ENCODE results near the gene DOK6. TPM values are rescaled to one million over a fixed set of nuclear protein-coding genes. Genes with fewer than 3 reads are reported as not detected.

DOK6 gene
- total RNA-seq, 2 experiments from 2014 or later: not detected

DNA sequence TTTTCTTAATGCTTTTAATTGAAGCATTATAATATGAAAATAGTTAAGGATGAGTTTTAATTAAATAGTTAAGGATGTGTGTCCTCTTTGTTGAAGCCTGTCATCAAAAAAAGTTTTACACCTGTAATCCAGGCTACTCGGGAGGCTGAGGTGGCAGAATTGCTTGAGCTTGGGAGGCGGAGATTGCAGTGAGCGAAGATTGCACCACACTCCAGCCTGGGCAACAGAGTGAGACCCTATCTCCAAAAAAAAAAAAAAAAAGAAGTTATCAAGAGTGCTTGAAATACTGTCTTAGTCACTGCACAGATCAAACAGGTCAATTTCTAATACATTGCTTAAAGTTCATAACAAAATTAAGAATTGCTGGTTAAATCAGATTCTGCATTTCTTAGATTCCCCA is 353.4 kb downstream of the DOK6 start:
- CTCF ChIA-PET (ENCODE audit: unreplicated experiment): no interaction called here

DNA sequence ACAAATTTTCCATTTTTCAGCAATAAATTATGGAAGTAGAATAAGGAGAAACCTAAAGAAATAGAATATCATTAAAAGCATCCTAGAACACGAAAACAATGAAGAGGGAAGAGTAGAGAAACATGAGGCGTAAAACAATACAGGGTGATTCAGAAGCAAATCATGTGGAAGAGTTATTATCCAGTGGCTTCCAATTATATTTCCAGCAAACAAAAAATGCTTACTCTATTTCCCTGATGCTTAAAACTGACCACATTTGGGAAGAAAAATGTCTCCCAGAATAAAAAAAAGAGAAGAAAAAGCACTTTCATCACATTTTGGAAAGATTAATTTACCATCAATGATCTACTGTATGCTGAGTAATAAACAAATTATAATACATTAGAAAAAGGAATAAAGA is 354.4 kb downstream of the DOK6 start:
- Histone ChIP-seq H3K27ac (ENCODE audit: low read depth, low read length, poor library complexity, severe bottlenecking) (no peak overlapping the region), H3K9me3 (ENCODE audit: low read length) (no peaks in the 10 kb centered on the region), H2AFZ (ENCODE audit: low read length) (no peak overlapping the region), H3K9me2 (ENCODE audit: insufficient read depth, low read length) (no peaks in the 10 kb centered on the region), H3K79me2 (ENCODE audit: insufficient read depth, low read depth, low read length) (no peaks in the 10 kb centered on the region), H3K4me1 (ENCODE audit: insufficient read depth, low read length, poor library complexity, severe bottlenecking) (no peaks in the 10 kb centered on the region), H4K20me1 (ENCODE audit: insufficient read depth, low read length) (no peaks in the 10 kb centered on the region), H3K4me3 (ENCODE audit: low read depth, low read length, poor library complexity, severe bottlenecking) (no peak overlapping the region), H3K36me3 (ENCODE audit: insufficient read depth, low read length) (no peaks in the 10 kb centered on the region), H3K4me2 (ENCODE audit: low read length) (no peak overlapping the region)
- POLR2A ChIA-PET: no interaction called here
- intact Hi-C loops (cut with micrococcal nuclease; ENCODE audit: unreplicated experiment): no loop called here
- CTCF ChIA-PET (ENCODE audit: unreplicated experiment): no interaction called here
- TF ChIP-seq, protein P1, sequence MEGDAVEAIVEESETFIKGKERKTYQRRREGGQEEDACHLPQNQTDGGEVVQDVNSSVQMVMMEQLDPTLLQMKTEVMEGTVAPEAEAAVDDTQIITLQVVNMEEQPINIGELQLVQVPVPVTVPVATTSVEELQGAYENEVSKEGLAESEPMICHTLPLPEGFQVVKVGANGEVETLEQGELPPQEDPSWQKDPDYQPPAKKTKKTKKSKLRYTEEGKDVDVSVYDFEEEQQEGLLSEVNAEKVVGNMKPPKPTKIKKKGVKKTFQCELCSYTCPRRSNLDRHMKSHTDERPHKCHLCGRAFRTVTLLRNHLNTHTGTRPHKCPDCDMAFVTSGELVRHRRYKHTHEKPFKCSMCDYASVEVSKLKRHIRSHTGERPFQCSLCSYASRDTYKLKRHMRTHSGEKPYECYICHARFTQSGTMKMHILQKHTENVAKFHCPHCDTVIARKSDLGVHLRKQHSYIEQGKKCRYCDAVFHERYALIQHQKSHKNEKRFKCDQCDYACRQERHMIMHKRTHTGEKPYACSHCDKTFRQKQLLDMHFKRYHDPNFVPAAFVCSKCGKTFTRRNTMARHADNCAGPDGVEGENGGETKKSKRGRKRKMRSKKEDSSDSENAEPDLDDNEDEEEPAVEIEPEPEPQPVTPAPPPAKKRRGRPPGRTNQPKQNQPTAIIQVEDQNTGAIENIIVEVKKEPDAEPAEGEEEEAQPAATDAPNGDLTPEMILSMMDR (conservative IDR thresholded peaks at IDR 0.05; ENCODE audit: low read length): no peak
- TF ChIP-seq EZH2phosphoT487 (IDR thresholded peaks at IDR 0.05; ENCODE audit: borderline replicate concordance, low read depth, low read length): no peak
- no TSS peak for BruUV-seq (replicated peaks)
- DNase-seq (ENCODE audit: low spot score): no peak

More for the DNA sequence above, 353.4 kb downstream of the DOK6 start:
- no peak overlapping the region for H3K4me3 ChIP-seq (ENCODE audit: low read depth, low read length, poor library complexity, severe bottlenecking)
- H3K36me3 ChIP-seq (ENCODE audit: insufficient read depth, low read length): no peaks in the 10 kb centered on the region
- H3K27ac ChIP-seq (ENCODE audit: low read depth, low read length, poor library complexity, severe bottlenecking): no peak overlapping the region
- H3K79me2 ChIP-seq (ENCODE audit: insufficient read depth, low read depth, low read length): no peaks in the 10 kb centered on the region
- no peak overlapping the region for H2AFZ ChIP-seq (ENCODE audit: low read length)
- no peaks in the 10 kb centered on the region for H3K4me1 ChIP-seq (ENCODE audit: insufficient read depth, low read length, poor library complexity, severe bottlenecking)
- intact Hi-C loops (cut with micrococcal nuclease; ENCODE audit: unreplicated experiment): no loop called here
- H3K4me2 ChIP-seq (ENCODE audit: low read length): no peak overlapping the region
- BruUV-seq (replicated peaks): no TSS peak
- H3K9me2 ChIP-seq (ENCODE audit: insufficient read depth, low read length): no peaks in the 10 kb centered on the region
- TF ChIP-seq, protein P1 (conservative IDR thresholded peaks at IDR 0.05; ENCODE audit: low read length): no peak
- no peak for TF ChIP-seq EZH2phosphoT487 (IDR thresholded peaks at IDR 0.05; ENCODE audit: borderline replicate concordance, low read depth, low read length)
- H4K20me1 ChIP-seq (ENCODE audit: insufficient read depth, low read length): no peaks in the 10 kb centered on the region
- no peaks in the 10 kb centered on the region for H3K9me3 ChIP-seq (ENCODE audit: low read length)
- POLR2A ChIA-PET: no interaction called here
- DNase-seq (ENCODE audit: low spot score): no peak

DNA sequence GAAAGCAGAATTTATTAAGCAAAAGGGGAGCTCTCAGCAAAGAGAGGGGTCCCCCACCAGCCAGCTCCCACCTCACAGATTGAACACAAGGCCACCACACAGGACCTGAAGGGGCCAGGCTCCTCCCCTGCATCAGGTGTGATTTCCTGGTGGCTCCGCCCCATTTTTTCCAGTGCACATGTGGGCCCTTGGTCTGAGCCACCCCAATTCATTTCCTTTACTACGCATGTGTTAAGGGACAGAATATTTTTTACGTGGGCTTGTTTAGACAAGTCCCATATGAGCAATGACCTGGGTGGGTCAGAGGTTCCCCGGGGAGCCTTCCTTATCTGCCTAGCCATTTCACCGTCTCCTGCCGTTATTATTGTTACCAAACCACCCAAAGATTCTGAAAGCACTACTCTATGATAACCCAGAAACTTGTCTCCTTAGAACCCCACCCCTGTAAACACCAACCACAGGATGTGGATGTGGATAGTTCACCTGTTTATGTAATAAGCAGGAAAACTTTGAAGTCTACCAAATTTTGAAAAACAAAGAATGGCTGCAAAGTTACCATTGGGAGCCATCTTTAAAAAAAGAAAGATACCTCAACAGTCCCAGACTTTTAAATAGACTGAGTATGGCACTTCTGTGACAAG is 355.3 kb downstream of the DOK6 start:
- H4K20me1 ChIP-seq (ENCODE audit: insufficient read depth, low read length): no peaks in the 10 kb centered on the region

More for the DNA sequence above, 355.3 kb downstream of the DOK6 start:
- Histone ChIP-seq H3K36me3 (ENCODE audit: insufficient read depth, low read length) (no peaks in the 10 kb centered on the region), H3K4me3 (ENCODE audit: low read depth, low read length, poor library complexity, severe bottlenecking) (no peak overlapping the region), H3K4me2 (ENCODE audit: low read length) (no peak overlapping the region), H3K27ac (ENCODE audit: low read depth, low read length, poor library complexity, severe bottlenecking) (no peak overlapping the region), H2AFZ (ENCODE audit: low read length) (no peak overlapping the region), H3K9me3 (ENCODE audit: low read length) (no peaks in the 10 kb centered on the region), H3K9me2 (ENCODE audit: insufficient read depth, low read length) (no peaks in the 10 kb centered on the region), H3K79me2 (ENCODE audit: insufficient read depth, low read depth, low read length) (no peaks in the 10 kb centered on the region), H3K4me1 (ENCODE audit: insufficient read depth, low read length, poor library complexity, severe bottlenecking) (no peaks in the 10 kb centered on the region)
- ChIA-PET CTCF (ENCODE audit: unreplicated experiment) (no interaction called here), POLR2A (interaction anchor here (0.6 kb wide), 3 partner anchors 116 to 867 kb away, joined by 3 read pairs; no protein-coding TSS in a partner anchor)
- TF ChIP-seq, protein P1 (conservative IDR thresholded peaks at IDR 0.05; ENCODE audit: low read length): no peak
- no peak for TF ChIP-seq EZH2phosphoT487 (IDR thresholded peaks at IDR 0.05; ENCODE audit: borderline replicate concordance, low read depth, low read length)
- intact Hi-C loops (cut with micrococcal nuclease; ENCODE audit: unreplicated experiment): no loop called here
- no peak for DNase-seq (ENCODE audit: low spot score)
- BruUV-seq (replicated peaks): no TSS peak
